Measurements from ENCODE around the gene KLLN. TPM values are rescaled to one million over a fixed set of nuclear protein-coding genes. Genes with fewer than 3 reads are reported as not detected.
A peak's percentile ranks its signal among the peaks of the same experiment; 100 is the strongest.
"Not testable (repeated sequence)": the region's sequence is repeated elsewhere in the genome, so short reads cannot be mapped to it uniquely, and the experiment has no call there.

The KLLN gene, protein sequence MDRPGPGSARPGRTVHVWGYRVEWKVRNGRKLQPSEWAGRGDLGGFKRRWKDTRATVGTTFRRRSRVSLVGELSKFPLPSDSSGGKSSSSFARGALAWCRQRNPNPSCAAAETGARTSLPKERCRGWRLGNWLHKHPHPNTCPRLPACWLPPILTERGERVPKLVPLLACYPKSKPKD
- under 1 TPM; 0.28 to 0.56 TPM for total RNA-seq

- Histone ChIP-seq H3K4me1 (peaks cover 0 to 23% of the 10 kb centered on the region in 2 donors), H3K27me3 (no peaks in the 10 kb centered on the region), H3K36me3 (no peaks in the 10 kb centered on the region), H3K9me3 (no peaks in the 10 kb centered on the region), H3K27ac (peak within 1 kb of the TSS; percentile 97), H3K4me3 (peak within 1 kb of the TSS; percentile 73 to 87)
- DNase-seq (ENCODE audit: low spot score): peak; percentile 89
- TF ChIP-seq, protein P1, sequence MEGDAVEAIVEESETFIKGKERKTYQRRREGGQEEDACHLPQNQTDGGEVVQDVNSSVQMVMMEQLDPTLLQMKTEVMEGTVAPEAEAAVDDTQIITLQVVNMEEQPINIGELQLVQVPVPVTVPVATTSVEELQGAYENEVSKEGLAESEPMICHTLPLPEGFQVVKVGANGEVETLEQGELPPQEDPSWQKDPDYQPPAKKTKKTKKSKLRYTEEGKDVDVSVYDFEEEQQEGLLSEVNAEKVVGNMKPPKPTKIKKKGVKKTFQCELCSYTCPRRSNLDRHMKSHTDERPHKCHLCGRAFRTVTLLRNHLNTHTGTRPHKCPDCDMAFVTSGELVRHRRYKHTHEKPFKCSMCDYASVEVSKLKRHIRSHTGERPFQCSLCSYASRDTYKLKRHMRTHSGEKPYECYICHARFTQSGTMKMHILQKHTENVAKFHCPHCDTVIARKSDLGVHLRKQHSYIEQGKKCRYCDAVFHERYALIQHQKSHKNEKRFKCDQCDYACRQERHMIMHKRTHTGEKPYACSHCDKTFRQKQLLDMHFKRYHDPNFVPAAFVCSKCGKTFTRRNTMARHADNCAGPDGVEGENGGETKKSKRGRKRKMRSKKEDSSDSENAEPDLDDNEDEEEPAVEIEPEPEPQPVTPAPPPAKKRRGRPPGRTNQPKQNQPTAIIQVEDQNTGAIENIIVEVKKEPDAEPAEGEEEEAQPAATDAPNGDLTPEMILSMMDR (IDR thresholded peaks at IDR 0.05): no peak
These were observed at the start of gene KLLN, which contains the start of gene PTEN for GRCh38 chr10:87863053-87863943. KLLN (minus strand) TSS chr10:87863533; CDS start chr10:87862487, 1,046 bp downstream. PTEN (plus strand) TSS chr10:87863625; CDS start chr10:87864470, 845 bp downstream.

- not testable (repeated sequence) for DNase-seq (ENCODE audit: low spot score); H3K4me3 ChIP-seq; H3K27me3 ChIP-seq; H3K27ac ChIP-seq
- Histone ChIP-seq H3K9me3 (peaks cover 7 to 20% of the 10 kb centered on the region in 2 donors), H3K4me1 (peaks cover 0 to 17% of the 10 kb centered on the region in 2 donors), H3K36me3 (peaks cover 16% of the 10 kb centered on the region)
These were observed 40.1 kb upstream of the KLLN start for GRCh38 chr10:87903396-87903795.

DNA sequence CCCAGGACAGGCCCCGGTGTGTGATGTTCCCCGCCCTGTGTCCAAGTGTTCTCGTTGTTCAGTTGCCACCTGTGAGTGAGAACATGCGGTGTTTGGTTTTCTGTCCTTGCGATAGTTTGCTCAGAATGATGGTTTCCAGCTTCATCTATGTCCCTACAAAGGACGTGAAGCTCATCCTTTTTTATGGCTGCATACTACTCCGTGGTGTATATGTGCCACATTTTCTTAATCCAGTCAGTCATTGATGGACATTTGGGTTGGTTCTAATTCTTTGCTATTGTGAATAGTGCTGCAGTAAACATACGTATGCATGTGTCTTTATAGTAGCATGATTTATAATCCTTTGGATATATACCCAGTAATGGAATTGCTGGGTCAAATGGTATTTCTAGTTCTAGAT, 34.6 kb upstream of the KLLN start:
- H3K27me3 ChIP-seq: not testable (repeated sequence)
- H3K4me1 ChIP-seq: peaks cover 0 to 24% of the 10 kb centered on the region in 2 donors

GRCh38 chr10:87896216-87896615, 32.9 kb upstream of the KLLN start:
- Histone ChIP-seq H3K36me3 (no peaks in the 10 kb centered on the region), H3K4me1 (peaks cover 0 to 39% of the 10 kb centered on the region in 2 donors), H3K4me3 (no peak overlapping the region), H3K9me3 (peaks cover 0 to 4% of the 10 kb centered on the region in 2 donors), H3K27ac (peak overlapping the region in 1 of 2 donors; percentile 36), H3K27me3 (no peaks in the 10 kb centered on the region)
- TF ChIP-seq, protein P1 (IDR thresholded peaks at IDR 0.05): no peak
- DNase-seq (ENCODE audit: low spot score): no peak

More for the DNA sequence above, 34.6 kb upstream of the KLLN start:
- DNase-seq (ENCODE audit: low spot score); H3K36me3 ChIP-seq; H3K4me3 ChIP-seq; H3K27ac ChIP-seq; H3K9me3 ChIP-seq: not testable (repeated sequence)

DNA sequence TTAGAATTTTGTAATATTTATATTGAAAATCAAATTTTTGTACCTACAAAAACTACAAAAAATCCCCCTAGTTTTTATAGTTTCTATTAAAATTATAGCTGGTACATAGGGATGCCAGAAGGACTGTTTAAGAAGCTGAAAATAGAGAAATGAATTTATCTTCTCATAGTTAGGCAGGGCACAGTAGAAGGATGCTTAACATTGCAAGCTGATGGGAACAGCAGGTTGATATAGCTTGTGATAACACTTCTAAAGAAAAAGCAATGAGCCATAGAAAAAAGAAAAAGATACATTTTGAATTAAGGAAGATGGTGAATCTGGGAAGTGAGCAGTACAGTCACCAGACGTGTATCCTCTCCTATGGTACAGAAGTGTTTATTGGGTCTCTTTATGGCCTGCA, 32.1 kb upstream of the KLLN start:
- Histone ChIP-seq H3K27me3 (no peaks in the 10 kb centered on the region), H3K36me3 (no peaks in the 10 kb centered on the region), H3K27ac (no peak overlapping the region), H3K4me3 (no peak overlapping the region), H3K9me3 (peaks cover 0 to 4% of the 10 kb centered on the region in 2 donors), H3K4me1 (peaks cover 0 to 39% of the 10 kb centered on the region in 2 donors)
- TF ChIP-seq, protein P1 (IDR thresholded peaks at IDR 0.05): no peak
- DNase-seq (ENCODE audit: low spot score): no peak

GRCh38 chr10:87887548-87888289, 24.4 kb upstream of the KLLN start:
- H3K36me3 ChIP-seq: peaks cover 18% of the 10 kb centered on the region
- H3K4me3 ChIP-seq: no peak overlapping the region
- H3K9me3 ChIP-seq: peaks cover 0 to 7% of the 10 kb centered on the region in 2 donors
- H3K4me1 ChIP-seq: peaks cover 0 to 23% of the 10 kb centered on the region in 2 donors
- no peak overlapping the region for H3K27ac ChIP-seq
- no peaks in the 10 kb centered on the region for H3K27me3 ChIP-seq
- DNase-seq (ENCODE audit: low spot score): no peak
- TF ChIP-seq, protein P1 (IDR thresholded peaks at IDR 0.05): no peak

Measured in right atrium auricular region (tissue), 2 donors.